ENCODE data around the gene ITGB4. TPM values are rescaled to one million over a fixed set of nuclear protein-coding genes. Genes with fewer than 3 reads are reported as not detected.

ITGB4 gene
- total and polyA plus RNA-seq, 2 of the 13 experiments (the other 11 are each of a cell fraction or from before 2014, with no cell fraction given): 6.9 to 14.5 TPM

GRCh38 chr17:75784473-75785015 is 63.3 kb downstream of the ITGB4 start, which contains the start of gene UNK (continued):
- TF ChIP-seq ZHX1 (CRISPR knock-in tag; IDR thresholded peaks at IDR 0.05; ENCODE audit: low read depth): no peak
- TF ChIP-seq KAT8 (CRISPR knock-in tag; IDR thresholded peaks at IDR 0.05): peak; percentile 77; the same call in 1 of the 2 replicates
- TF ChIP-seq HMG20A (CRISPR knock-in tag; IDR thresholded peaks at IDR 0.05; ENCODE audit: borderline replicate concordance): no peak; the same call in 1 of the 2 replicates
- TF ChIP-seq ZNF784 (CRISPR knock-in tag; IDR thresholded peaks at IDR 0.05; ENCODE audit: borderline replicate concordance): no peak
- TF ChIP-seq HDAC2 (CRISPR knock-in tag; IDR thresholded peaks at IDR 0.05): no peak; the same call in 1 of the 2 replicates
- TF ChIP-seq ATF4 (CRISPR knock-in tag; IDR thresholded peaks at IDR 0.05): 0 out of 4 replicates have a peak, but pooled peaks of 1 of the 2 experiments have one; percentile 10
- TF ChIP-seq ETS1 (CRISPR knock-in tag; IDR thresholded peaks at IDR 0.05): no peak
- TF ChIP-seq ZFP82 (CRISPR knock-in tag; IDR thresholded peaks at IDR 0.05; ENCODE audit: borderline replicate concordance): peak; percentile 96
- TF ChIP-seq TCF7L2 (IDR thresholded peaks at IDR 0.05; ENCODE audit: low read depth, low read length): no peak
- TF ChIP-seq ZNF484 (CRISPR knock-in tag; IDR thresholded peaks at IDR 0.05; ENCODE audit: borderline replicate concordance, low read depth): no peak
- no peak for TF ChIP-seq RFXANK (CRISPR knock-in tag; IDR thresholded peaks at IDR 0.05)
- TF ChIP-seq ATM (IDR thresholded peaks at IDR 0.05; ENCODE audit: borderline replicate concordance): no peak
- peak; percentile 57; the same call in 1 of the 2 replicates for TF ChIP-seq HOXD1 (CRISPR knock-in tag; IDR thresholded peaks at IDR 0.05)
- TF ChIP-seq ZNF672 (CRISPR knock-in tag; IDR thresholded peaks at IDR 0.05): no peak
- TF ChIP-seq ZNF720 (CRISPR knock-in tag; IDR thresholded peaks at IDR 0.05): no peak
- TF ChIP-seq ZNF768 (CRISPR knock-in tag; IDR thresholded peaks at IDR 0.05): no peak
- TF ChIP-seq HHEX (CRISPR knock-in tag; IDR thresholded peaks at IDR 0.05): peak; percentile 65
- no peak for TF ChIP-seq CREBL2 (CRISPR knock-in tag; IDR thresholded peaks at IDR 0.05; ENCODE audit: borderline replicate concordance)
- TF ChIP-seq ZNF333 (CRISPR knock-in tag; IDR thresholded peaks at IDR 0.05; ENCODE audit: borderline replicate concordance): no peak; the same call in 1 of the 2 replicates
- TF ChIP-seq HNF1A (IDR thresholded peaks at IDR 0.05; ENCODE audit: low read depth): 0 out of 2 replicates have a peak, but pooled peaks have one; percentile 45
- no peak; the same call in 1 of the 2 replicates for TF ChIP-seq HNF1A (CRISPR knock-in tag; IDR thresholded peaks at IDR 0.05; ENCODE audit: borderline replicate concordance)
